HG03460 (cell line): ENCODE results near the gene GRM3.
A peak's percentile ranks its signal among the peaks of the same experiment; 100 is the strongest.

ENCODE experiments used
- ATAC-seq: cut with Tn5 transposase; IDR thresholded peaks from one replicate; pipeline ENCODE4 v1.9.1; 2021; ENCODE audit not compliant: unreplicated experiment

Gene GRM3

GRCh38 chr7:86689363-86689762 is 45.7 kb downstream of the GRM3 start:
- no peak for ATAC-seq

GRCh38 chr7:86692755-86693154 is 49.0 kb downstream of the GRM3 start:
- no peak for ATAC-seq

GRCh38 chr7:86706406-86706805 is 62.7 kb downstream of the GRM3 start:
- ATAC-seq, result no peak

- no peak for ATAC-seq
These were observed 64.4 kb downstream of the GRM3 start for GRCh38 chr7:86708031-86708680.

GRCh38 chr7:86720306-86720705 is 76.6 kb downstream of the GRM3 start:
- no peak for ATAC-seq

- ATAC-seq, result no peak
These were observed 90.1 kb downstream of the GRM3 start for GRCh38 chr7:86733783-86734182.

GRCh38 chr7:86745013-86745745 is 101.5 kb downstream of the GRM3 start:
- ATAC-seq, result no peak

GRCh38 chr7:86747698-86748097 is 104.0 kb downstream of the GRM3 start:
- ATAC-seq, result no peak

- ATAC-seq, result no peak
These were observed 104.5 kb downstream of the GRM3 start for GRCh38 chr7:86748201-86748600.

GRCh38 chr7:86748843-86749719 is 105.4 kb downstream of the GRM3 start:
- ATAC-seq, result peak; percentile 61

GRCh38 chr7:86749741-86750665 is 106.3 kb downstream of the GRM3 start:
- no peak for ATAC-seq

- ATAC-seq, result no peak
These were observed 116.5 kb downstream of the GRM3 start for GRCh38 chr7:86760236-86760635.

- no peak for ATAC-seq
These were observed 118.4 kb downstream of the GRM3 start for GRCh38 chr7:86762129-86762528.

- ATAC-seq, result no peak
These were observed 122.2 kb downstream of the GRM3 start for GRCh38 chr7:86765931-86766330.

GRCh38 chr7:86768394-86768793 is 124.7 kb downstream of the GRM3 start:
- ATAC-seq, result no peak

- ATAC-seq, result peak; percentile 85
These were observed 125.5 kb downstream of the GRM3 start for GRCh38 chr7:86768967-86769760.

GRCh38 chr7:86773309-86773708 is 129.6 kb downstream of the GRM3 start:
- no peak for ATAC-seq

GRCh38 chr7:86775203-86775602 is 131.5 kb downstream of the GRM3 start:
- no peak for ATAC-seq

- ATAC-seq, result no peak
These were observed 132.4 kb downstream of the GRM3 start for GRCh38 chr7:86776136-86776535.

- no peak for ATAC-seq
These were observed 134.6 kb downstream of the GRM3 start for GRCh38 chr7:86778271-86778670.
